Measurements from ENCODE around the gene L3MBTL3. TPM values are rescaled to one million over a fixed set of nuclear protein-coding genes. Genes with fewer than 3 reads are reported as not detected.

L3MBTL3 gene
- total and polyA plus RNA-seq, 10 of the 15 experiments (the other 5 are each of a cell fraction or from before 2014, with no cell fraction given): 0.71 to 9.4 (median 6.2) TPM

- CTCF ChIA-PET: no interaction called here
- no peak for ATAC-seq
- H3K4me2 ChIP-seq (ENCODE audit: control insufficient read depth, insufficient read depth): no peak overlapping the region
- BruUV-seq (replicated peaks): no TSS peak
- H3K27ac ChIP-seq (ENCODE audit: control insufficient read depth, insufficient read depth): no peak overlapping the region
- no peak overlapping the region for H3K4me3 ChIP-seq
- DNase-seq (ENCODE audit: low read depth, low spot score): no peak
- H3K36me3 ChIP-seq (ENCODE audit: control insufficient read depth in 2 of 2, insufficient read depth in 2 of 2, low read length in 1 of 2): no peaks in the 10 kb centered on the region
- no peak for TF ChIP-seq ASH2L (IDR thresholded peaks at IDR 0.05; ENCODE audit: borderline replicate concordance, low read depth)
- no peak for TF ChIP-seq RUNX3 (IDR thresholded peaks at IDR 0.05; ENCODE audit: low read length)
- no peak for TF ChIP-seq GATAD2B (conservative IDR thresholded peaks at IDR 0.05; ENCODE audit: low read depth)
- no peak for TF ChIP-seq MYB (IDR thresholded peaks at IDR 0.05; ENCODE audit: borderline replicate concordance, low read depth, low read length)
- TF ChIP-seq CREM (IDR thresholded peaks at IDR 0.05; ENCODE audit: low read depth): no peak
- TF ChIP-seq SMAD1 (IDR thresholded peaks at IDR 0.05; ENCODE audit: low read depth, partially characterized antibody): no peak
- RAD21 ChIA-PET (ENCODE audit: unreplicated experiment): no interaction called here
- H3K79me2 ChIP-seq (ENCODE audit: control insufficient read depth, insufficient read depth, low read length): no peaks in the 10 kb centered on the region
- no peak overlapping the region for H2AFZ ChIP-seq (ENCODE audit: control insufficient read depth, low read depth, low read length)
- no peak overlapping the region for H3K9ac ChIP-seq (ENCODE audit: control insufficient read depth, insufficient read depth, low read length)
- intact Hi-C loops (cut with micrococcal nuclease; ENCODE audit: unreplicated experiment) (no loop called here), in situ Hi-C loops (cut with MboI) (no loop called here)
- peaks cover 7% of the 10 kb centered on the region; the same call in 1 of the 2 replicates for H3K4me1 ChIP-seq (ENCODE audit: control insufficient read depth, insufficient read depth, low read length)
- POLR2A ChIA-PET: no interaction called here
- no peaks in the 10 kb centered on the region for H3K9me3 ChIP-seq (replicated peaks; ENCODE audit: control insufficient read depth, insufficient read depth, low read length)
- FAIRE-seq: no peak
- H3K27me3 ChIP-seq (replicated peaks in 1 of 2; ENCODE audit: control insufficient read depth in 2 of 2, insufficient read depth in 2 of 2, low read length in 1 of 2): no peaks in the 10 kb centered on the region
- WGBS (ENCODE audit: insufficient coverage, insufficient replicate concordance, low lambda C conversion rate, missing lambda C conversion rate): 81% methylated on average over 3 of the region's 3 CpGs
- no peaks in the 10 kb centered on the region for H4K20me1 ChIP-seq (ENCODE audit: control insufficient read depth, insufficient read depth)
- SMC1A ChIA-PET (ENCODE audit: uncharacterized antibody, unreplicated experiment): interaction anchor here (0.6 kb wide), 1 partner anchor 666 kb away, joined by 3 read pairs; no protein-coding TSS in a partner anchor
These were observed 125.3 kb downstream of the L3MBTL3 start for GRCh38 chr6:130143709-130144108.

- BruUV-seq (replicated peaks): no TSS peak
- Histone ChIP-seq H3K79me2 (ENCODE audit: control insufficient read depth, insufficient read depth, low read length) (no peaks in the 10 kb centered on the region), H3K9me3 (replicated peaks; ENCODE audit: control insufficient read depth, insufficient read depth, low read length) (no peaks in the 10 kb centered on the region), H3K4me3 (no peak overlapping the region), H3K36me3 (ENCODE audit: control insufficient read depth in 2 of 2, insufficient read depth in 2 of 2, low read length in 1 of 2) (no peaks in the 10 kb centered on the region), H3K4me1 (ENCODE audit: control insufficient read depth, insufficient read depth, low read length) (no peaks in the 10 kb centered on the region), H4K20me1 (ENCODE audit: control insufficient read depth, insufficient read depth) (no peaks in the 10 kb centered on the region), H2AFZ (ENCODE audit: control insufficient read depth, low read depth, low read length) (no peak overlapping the region), H3K4me2 (ENCODE audit: control insufficient read depth, insufficient read depth) (no peak overlapping the region), H3K9ac (ENCODE audit: control insufficient read depth, insufficient read depth, low read length) (no peak overlapping the region), H3K27ac (ENCODE audit: control insufficient read depth, insufficient read depth) (no peak overlapping the region), H3K27me3 (replicated peaks in 1 of 2; ENCODE audit: control insufficient read depth in 2 of 2, insufficient read depth in 2 of 2, low read length in 1 of 2) (no peaks in the 10 kb centered on the region)
- intact Hi-C loops (cut with micrococcal nuclease; ENCODE audit: unreplicated experiment): loop anchor here (5.0 kb wide), 1 partner anchor 145 kb away; no protein-coding TSS in a partner anchor
- DNase-seq (ENCODE audit: low read depth, low spot score) (no peak), FAIRE-seq (no peak), ATAC-seq (no peak)
- 98% methylated on average over 3 of the region's 3 CpGs for WGBS (ENCODE audit: insufficient coverage, insufficient replicate concordance, low lambda C conversion rate, missing lambda C conversion rate)
- ChIA-PET POLR2A (no interaction called here), RAD21 (ENCODE audit: unreplicated experiment) (no interaction called here), CTCF (interaction anchor here (0.9 kb wide), 1 partner anchor 551 kb away, joined by 3 read pairs; no protein-coding TSS in a partner anchor), SMC1A (ENCODE audit: uncharacterized antibody, unreplicated experiment) (interaction anchor here (1.0 to 1.4 kb wide), 3 partner anchors 15 to 76 kb away, joined by 3 to 4 read pairs (median 3); no protein-coding TSS in a partner anchor)
- in situ Hi-C loops (cut with MboI): no loop called here
- TF ChIP-seq HSF1 (IDR thresholded peaks at IDR 0.05; ENCODE audit: low read depth, low read length) (no peak), KDM1A (IDR thresholded peaks at IDR 0.05; ENCODE audit: borderline replicate concordance) (no peak), TARDBP (IDR thresholded peaks at IDR 0.05; ENCODE audit: borderline replicate concordance) (no peak), POLR2AphosphoS2 (IDR thresholded peaks at IDR 0.05; ENCODE audit: low read depth, low read length) (no peak), CREM (IDR thresholded peaks at IDR 0.05; ENCODE audit: low read depth) (no peak), NFYB (IDR thresholded peaks at IDR 0.05; ENCODE audit: insufficient read depth, low read depth, low read length) (no peak), RAD51 (IDR thresholded peaks at IDR 0.05) (no peak)
These were observed 128.7 kb downstream of the L3MBTL3 start for GRCh38 chr6:130147111-130147510.
